Loucy (cell line): ENCODE data around the gene ZNF398.

Experiments
- H2AFZ ChIP-seq: fragments of 200-600 bp; sonication (generic); 2 replicates; pipeline ENCODE4 v1.6.0; 2016; ENCODE audit warnings: antibody characterized with exemption, mild to moderate bottlenecking, low read length, moderate library complexity
- H3F3A ChIP-seq: fragments of 200-600 bp; 2 replicates; pipeline ENCODE4 v1.6.0; 2016; ENCODE audit warnings: antibody characterized with exemption, low read depth, mild to moderate bottlenecking
- H3K27me3 ChIP-seq: fragments of 200-600 bp; sonication (generic); 2 replicates; pipeline ENCODE4 v1.6.1; 2014; ENCODE audit warnings: low read length, mild to moderate bottlenecking; ENCODE audit not compliant: insufficient read depth, poor library complexity, severe bottlenecking
- H3K36me3 ChIP-seq: fragments of 200-600 bp; sonication (generic); 2 replicates; pipeline ENCODE4 v1.6.1; 2016; ENCODE audit warnings: low read length; ENCODE audit not compliant: insufficient read depth
- H3K4me1 ChIP-seq: fragments of 200-600 bp; sonication (generic); 2 replicates; pipeline ENCODE4 v1.5.1; 2014; ENCODE audit warnings: low read length, mild to moderate bottlenecking; ENCODE audit not compliant: insufficient read depth, poor library complexity, severe bottlenecking
- H3K4me2 ChIP-seq: fragments of 200-600 bp; sonication (generic); 2 replicates; pipeline ENCODE4 v1.6.0; 2014; ENCODE audit warnings: antibody characterized with exemption, low read length, low read depth, mild to moderate bottlenecking; ENCODE audit not compliant: poor library complexity, severe bottlenecking
- H3K4me3 ChIP-seq: fragments of 200-600 bp; sonication (generic); 2 replicates; pipeline ENCODE4 v1.5.1; 2014; ENCODE audit warnings: low read length, mild to moderate bottlenecking, mixed read lengths; ENCODE audit not compliant: poor library complexity, severe bottlenecking
- H3K79me2 ChIP-seq: fragments of 200-600 bp; sonication (generic); 2 replicates; pipeline ENCODE4 v1.6.1; 2014; ENCODE audit warnings: low read length; ENCODE audit not compliant: insufficient read depth
- H3K9ac ChIP-seq: fragments of 200-600 bp; sonication (generic); 2 replicates; pipeline ENCODE4 v1.6.0; 2014; ENCODE audit warnings: mild to moderate bottlenecking, low read depth, low read length, moderate library complexity; ENCODE audit not compliant: poor library complexity, severe bottlenecking
- H3K9me2 ChIP-seq: fragments of 200-600 bp; sonication (generic); replicated peaks from 2 replicates; pipeline ENCODE4 v1.6.1; 2016; ENCODE audit warnings: low read depth, low read length, mixed read lengths
- H3K9me3 ChIP-seq: fragments of 200-600 bp; sonication (generic); 2 replicates; pipeline ENCODE4 v1.6.1; 2014; ENCODE audit warnings: mild to moderate bottlenecking, antibody characterized with exemption, low read length, low read depth; ENCODE audit not compliant: insufficient read depth
- H4K20me1 ChIP-seq: fragments of 200-600 bp; sonication (generic); 2 replicates; pipeline ENCODE4 v1.6.0; 2014; ENCODE audit warnings: antibody characterized with exemption, low read length, mild to moderate bottlenecking; ENCODE audit not compliant: insufficient read depth, poor library complexity, severe bottlenecking
- EZH2phosphoT487 ChIP-seq: fragments of 200-600 bp; IDR thresholded peaks from 2 replicates; pipeline ENCODE4 v1.6.1; 2018; ENCODE audit warnings: antibody characterized with exemption, mild to moderate bottlenecking, moderate library complexity, borderline replicate concordance
- TF ChIP-seq, protein P1 (sequence below): fragments of 200-600 bp; sonication (generic); conservative IDR thresholded peaks from 2 replicates; pipeline ENCODE4 v1.5.1; 2014; ENCODE audit warnings: mild to moderate bottlenecking, antibody characterized with exemption, low read length

The ZNF398 gene

DNA sequence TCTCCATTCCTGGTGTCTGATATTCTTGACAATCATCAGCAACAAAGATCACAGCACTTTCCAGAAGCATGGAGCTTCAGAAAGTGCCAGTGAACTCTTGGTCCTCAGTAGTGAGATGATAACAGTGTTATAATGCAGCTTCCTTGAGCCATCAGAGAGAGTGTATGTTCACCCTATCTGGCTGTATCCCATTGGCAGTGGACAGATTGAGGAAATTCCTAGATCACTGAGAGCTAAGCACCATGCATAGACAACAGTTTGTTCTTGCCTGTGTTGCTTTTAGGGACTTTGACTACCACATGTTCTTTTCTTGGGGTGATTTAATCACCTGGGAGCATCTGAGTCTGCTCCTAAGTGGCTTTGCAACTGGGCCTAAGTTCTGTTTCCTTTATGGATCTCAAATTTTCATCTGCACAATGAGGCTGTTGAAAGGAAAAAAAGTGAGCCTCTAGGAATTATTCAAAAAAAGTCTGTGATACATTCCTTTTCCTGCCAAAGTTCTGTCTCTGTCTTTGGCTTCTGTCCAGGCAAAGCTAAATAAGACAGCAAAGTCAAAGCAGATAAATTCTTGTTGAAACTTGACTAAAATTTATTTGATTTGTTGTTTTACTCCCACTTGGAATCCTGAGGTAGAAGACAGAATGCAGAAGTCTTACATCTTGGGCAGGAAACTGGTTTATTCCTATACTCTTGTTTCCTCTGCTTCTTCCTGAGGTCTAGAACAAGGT is 33.6 kb downstream of the ZNF398 start:
- H3K4me2 ChIP-seq: no peak overlapping the region
- H2AFZ ChIP-seq: no peak overlapping the region
- no peaks in the 10 kb centered on the region for H3K9me3 ChIP-seq
- TF ChIP-seq, protein P1, sequence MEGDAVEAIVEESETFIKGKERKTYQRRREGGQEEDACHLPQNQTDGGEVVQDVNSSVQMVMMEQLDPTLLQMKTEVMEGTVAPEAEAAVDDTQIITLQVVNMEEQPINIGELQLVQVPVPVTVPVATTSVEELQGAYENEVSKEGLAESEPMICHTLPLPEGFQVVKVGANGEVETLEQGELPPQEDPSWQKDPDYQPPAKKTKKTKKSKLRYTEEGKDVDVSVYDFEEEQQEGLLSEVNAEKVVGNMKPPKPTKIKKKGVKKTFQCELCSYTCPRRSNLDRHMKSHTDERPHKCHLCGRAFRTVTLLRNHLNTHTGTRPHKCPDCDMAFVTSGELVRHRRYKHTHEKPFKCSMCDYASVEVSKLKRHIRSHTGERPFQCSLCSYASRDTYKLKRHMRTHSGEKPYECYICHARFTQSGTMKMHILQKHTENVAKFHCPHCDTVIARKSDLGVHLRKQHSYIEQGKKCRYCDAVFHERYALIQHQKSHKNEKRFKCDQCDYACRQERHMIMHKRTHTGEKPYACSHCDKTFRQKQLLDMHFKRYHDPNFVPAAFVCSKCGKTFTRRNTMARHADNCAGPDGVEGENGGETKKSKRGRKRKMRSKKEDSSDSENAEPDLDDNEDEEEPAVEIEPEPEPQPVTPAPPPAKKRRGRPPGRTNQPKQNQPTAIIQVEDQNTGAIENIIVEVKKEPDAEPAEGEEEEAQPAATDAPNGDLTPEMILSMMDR: no peak
- TF ChIP-seq EZH2phosphoT487: no peak
- H3F3A ChIP-seq: no peaks in the 10 kb centered on the region
- H4K20me1 ChIP-seq: no peaks in the 10 kb centered on the region
- no peaks in the 10 kb centered on the region for H3K4me1 ChIP-seq
- no peak overlapping the region for H3K4me3 ChIP-seq
- H3K27me3 ChIP-seq: no peaks in the 10 kb centered on the region
- peaks cover 54% of the 10 kb centered on the region; the same call in 1 of the 2 replicates for H3K36me3 ChIP-seq
- H3K79me2 ChIP-seq: no peaks in the 10 kb centered on the region
- no peaks in the 10 kb centered on the region for H3K9me2 ChIP-seq
- H3K9ac ChIP-seq: no peak overlapping the region

- Histone ChIP-seq H3K36me3 (peaks cover 49% of the 10 kb centered on the region; the same call in 1 of the 2 replicates), H3K9ac (no peak overlapping the region), H3K9me2 (no peaks in the 10 kb centered on the region), H3K4me2 (no peak overlapping the region), H3K4me1 (no peaks in the 10 kb centered on the region), H2AFZ (no peak overlapping the region), H4K20me1 (no peaks in the 10 kb centered on the region), H3K27me3 (no peaks in the 10 kb centered on the region), H3K79me2 (no peaks in the 10 kb centered on the region), H3K4me3 (no peak overlapping the region), H3F3A (no peaks in the 10 kb centered on the region), H3K9me3 (no peaks in the 10 kb centered on the region)
- TF ChIP-seq, protein P1: no peak
- no peak for TF ChIP-seq EZH2phosphoT487
Observed at GRCh38 chr7:149181450-149181790, 34.2 kb downstream of the ZNF398 start.

GRCh38 chr7:149184274-149184673 is 37.0 kb downstream of the ZNF398 start:
- TF ChIP-seq, protein P1: no peak
- no peak for TF ChIP-seq EZH2phosphoT487
- Histone ChIP-seq H3K9me2 (no peaks in the 10 kb centered on the region), H3K4me2 (no peak overlapping the region)

More at GRCh38 chr7:149184274-149184673, 37.0 kb downstream of the ZNF398 start:
- Histone ChIP-seq H3K9ac (no peak overlapping the region), H3K79me2 (no peaks in the 10 kb centered on the region), H3K27me3 (no peaks in the 10 kb centered on the region), H3F3A (no peaks in the 10 kb centered on the region), H3K4me3 (no peak overlapping the region), H3K36me3 (peaks cover 25% of the 10 kb centered on the region; the same call in 1 of the 2 replicates), H4K20me1 (no peaks in the 10 kb centered on the region), H2AFZ (no peak overlapping the region), H3K4me1 (no peaks in the 10 kb centered on the region), H3K9me3 (no peaks in the 10 kb centered on the region)
